HG02981 (cell line): Measurements from ENCODE around the gene NECAB2.

ENCODE experiments used
- ATAC-seq: cut with Tn5 transposase; IDR thresholded peaks from one replicate; pipeline ENCODE4 v1.9.1; 2021; ENCODE audit warnings: mild to moderate bottlenecking, moderate library complexity; ENCODE audit not compliant: unreplicated experiment

The NECAB2 gene

GRCh38 chr16:83967838-83968305 lies at the start of gene NECAB2:
Gene NECAB2 (plus strand): TSS chr16:83968244. CDS start chr16:83968649, 405 bp downstream.
- no peak for ATAC-seq

- ATAC-seq, result no peak
Measured at GRCh38 chr16:83920894-83921491, 47.1 kb upstream of the NECAB2 start.

- ATAC-seq, result no peak
Measured at GRCh38 chr16:83923581-83924365, 44.3 kb upstream of the NECAB2 start.

- no peak for ATAC-seq
Measured at GRCh38 chr16:83924686-83925085, 43.4 kb upstream of the NECAB2 start.

GRCh38 chr16:83925095-83925905 lies 42.7 kb upstream of the NECAB2 start:
- ATAC-seq, result no peak

- ATAC-seq, result peak; percentile 11
Measured at GRCh38 chr16:83925957-83926725, 41.9 kb upstream of the NECAB2 start.

- ATAC-seq, result peak; percentile 61
Measured at GRCh38 chr16:83926726-83927397, 41.2 kb upstream of the NECAB2 start.

- no peak for ATAC-seq
Measured at GRCh38 chr16:83928341-83929055, 39.5 kb upstream of the NECAB2 start.

- no peak for ATAC-seq
Measured at GRCh38 chr16:83929811-83930555, 38.1 kb upstream of the NECAB2 start.

- no peak for ATAC-seq
Measured at GRCh38 chr16:83930730-83931500, 37.1 kb upstream of the NECAB2 start.

GRCh38 chr16:83931556-83931955 lies 36.5 kb upstream of the NECAB2 start:
- ATAC-seq, result no peak

GRCh38 chr16:83932304-83932703 lies 35.7 kb upstream of the NECAB2 start:
- no peak for ATAC-seq

GRCh38 chr16:83932955-83933673 lies 34.9 kb upstream of the NECAB2 start:
- ATAC-seq, result no peak

GRCh38 chr16:83933885-83934683 lies 34.0 kb upstream of the NECAB2 start:
- no peak for ATAC-seq

GRCh38 chr16:83934684-83934977 lies 33.4 kb upstream of the NECAB2 start:
- ATAC-seq, result no peak

GRCh38 chr16:83935005-83935857 lies 32.8 kb upstream of the NECAB2 start:
- ATAC-seq, result no peak
